Measurements from ENCODE around the gene PRTG. TPM values are rescaled to one million over a fixed set of nuclear protein-coding genes. Genes with fewer than 3 reads are reported as not detected.

The PRTG gene
- total and polyA plus RNA-seq, 2 of the 13 experiments (the other 11 are each of a cell fraction or from before 2014, with no cell fraction given), result 13.2 to 22.3 TPM

DNA sequence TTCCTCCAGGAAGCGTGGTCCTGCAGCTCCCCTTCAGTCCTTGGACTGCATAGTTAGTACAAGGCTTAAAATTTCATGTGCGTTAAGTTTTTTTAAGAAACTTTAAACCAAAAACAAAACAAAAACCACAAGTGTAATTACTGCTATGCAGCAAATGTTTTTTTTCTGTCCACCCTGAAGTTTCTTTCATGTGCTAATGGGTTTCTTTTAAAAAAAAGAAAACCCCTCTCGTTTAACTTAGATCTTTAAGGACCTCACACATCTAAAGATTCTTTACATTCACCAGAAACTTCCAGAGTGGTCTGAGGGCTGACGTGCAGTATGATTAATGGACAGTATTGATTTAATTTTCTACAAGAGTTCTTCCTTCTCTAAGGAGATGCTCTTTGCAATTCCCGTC lies 82.8 kb downstream of the PRTG start:
- no TSS peak for BruUV-seq (replicated peaks)
- Histone ChIP-seq H3K27me3 (ENCODE audit: control insufficient read depth in 1 of 2, insufficient read depth in 2 of 2, low read length in 2 of 2) (no peaks in the 10 kb centered on the region), H3K27ac (ENCODE audit: extremely low read length, insufficient read depth, low read length) (no peak overlapping the region), H3K79me2 (ENCODE audit: insufficient read depth, low read length) (no peaks in the 10 kb centered on the region), H3K4me3 (replicated peaks in 1 of 3; ENCODE audit: insufficient read depth in 1 of 3, low read depth in 2 of 3, low read length in 3 of 3) (no peak overlapping the region), H2AFZ (ENCODE audit: low read length) (no peak overlapping the region), H3K9me3 (ENCODE audit: low read length) (no peaks in the 10 kb centered on the region), H3K4me1 (ENCODE audit: insufficient read depth, low read length) (peaks cover 17% of the 10 kb centered on the region), H4K20me1 (ENCODE audit: insufficient read depth, low read length) (no peaks in the 10 kb centered on the region), H3K36me3 (replicated peaks in 1 of 2; ENCODE audit: control insufficient read depth in 1 of 2, insufficient read depth in 2 of 2, low read length in 2 of 2) (no peaks in the 10 kb centered on the region), H3K9ac (ENCODE audit: insufficient read depth, low read depth, low read length) (no peak overlapping the region), H3K4me2 (ENCODE audit: low read depth, low read length) (no peak overlapping the region)
- WGBS (ENCODE audit: low lambda C conversion rate), result 93% methylated on average over 5 of the region's 5 CpGs
- intact Hi-C loops (cut with micrococcal nuclease; ENCODE audit: unreplicated experiment), result no loop called here
- POLR2A ChIA-PET, result no interaction called here
- in situ Hi-C loops (cut with HindIII; ENCODE audit: extremely low pct_ligation_motif_present, low pct_unique_long_range_greater_than_20kb), result no loop called here
- DNase-seq (ENCODE audit: low spot score) (no peak), FAIRE-seq (no peak), ATAC-seq (no peak)
- CTCF ChIA-PET (ENCODE audit: low intra/inter-chr PET ratio, low total read pairs), result no interaction called here
- TF ChIP-seq, protein P1, sequence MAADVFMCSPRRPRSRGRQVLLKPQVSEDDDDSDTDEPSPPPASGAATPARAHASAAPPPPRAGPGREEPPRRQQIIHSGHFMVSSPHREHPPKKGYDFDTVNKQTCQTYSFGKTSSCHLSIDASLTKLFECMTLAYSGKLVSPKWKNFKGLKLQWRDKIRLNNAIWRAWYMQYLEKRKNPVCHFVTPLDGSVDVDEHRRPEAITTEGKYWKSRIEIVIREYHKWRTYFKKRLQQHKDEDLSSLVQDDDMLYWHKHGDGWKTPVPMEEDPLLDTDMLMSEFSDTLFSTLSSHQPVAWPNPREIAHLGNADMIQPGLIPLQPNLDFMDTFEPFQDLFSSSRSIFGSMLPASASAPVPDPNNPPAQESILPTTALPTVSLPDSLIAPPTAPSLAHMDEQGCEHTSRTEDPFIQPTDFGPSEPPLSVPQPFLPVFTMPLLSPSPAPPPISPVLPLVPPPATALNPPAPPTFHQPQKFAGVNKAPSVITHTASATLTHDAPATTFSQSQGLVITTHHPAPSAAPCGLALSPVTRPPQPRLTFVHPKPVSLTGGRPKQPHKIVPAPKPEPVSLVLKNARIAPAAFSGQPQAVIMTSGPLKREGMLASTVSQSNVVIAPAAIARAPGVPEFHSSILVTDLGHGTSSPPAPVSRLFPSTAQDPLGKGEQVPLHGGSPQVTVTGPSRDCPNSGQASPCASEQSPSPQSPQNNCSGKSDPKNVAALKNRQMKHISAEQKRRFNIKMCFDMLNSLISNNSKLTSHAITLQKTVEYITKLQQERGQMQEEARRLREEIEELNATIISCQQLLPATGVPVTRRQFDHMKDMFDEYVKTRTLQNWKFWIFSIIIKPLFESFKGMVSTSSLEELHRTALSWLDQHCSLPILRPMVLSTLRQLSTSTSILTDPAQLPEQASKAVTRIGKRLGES (CRISPR knock-in tag; IDR thresholded peaks at IDR 0.05; ENCODE audit: borderline replicate concordance), result no peak
- no peak for TF ChIP-seq ATAD3A (CRISPR knock-in tag; IDR thresholded peaks at IDR 0.05)
- TF ChIP-seq NFRKB (IDR thresholded peaks at IDR 0.05), result no peak

GRCh38 chr15:55659481-55659880 lies 83.5 kb downstream of the PRTG start:
- no peak for FAIRE-seq
- POLR2A ChIA-PET, result no interaction called here
- in situ Hi-C loops (cut with HindIII; ENCODE audit: extremely low pct_ligation_motif_present, low pct_unique_long_range_greater_than_20kb), result no loop called here
- TF ChIP-seq ZNF713 (CRISPR knock-in tag; IDR thresholded peaks at IDR 0.05) (no peak), ZNF546 (CRISPR knock-in tag; conservative IDR thresholded peaks at IDR 0.05) (no peak), ZNF501 (CRISPR knock-in tag; IDR thresholded peaks at IDR 0.05) (no peak), RARG (CRISPR knock-in tag; IDR thresholded peaks at IDR 0.05; ENCODE audit: low read depth) (no peak), YEATS2 (CRISPR knock-in tag; IDR thresholded peaks at IDR 0.05; ENCODE audit: borderline replicate concordance) (no peak), MXI1 (IDR thresholded peaks at IDR 0.05; ENCODE audit: borderline replicate concordance, low read depth, low read length) (no peak), GZF1 (CRISPR knock-in tag; IDR thresholded peaks at IDR 0.05) (no peak), ATF1 (CRISPR knock-in tag; IDR thresholded peaks at IDR 0.05) (no peak), SRY (CRISPR knock-in tag; IDR thresholded peaks at IDR 0.05) (no peak), ZNF619 (CRISPR knock-in tag; IDR thresholded peaks at IDR 0.05) (no peak), HNRNPH1 (optimal IDR thresholded peaks at IDR 0.05; ENCODE audit: low read depth, low read length) (no peak), ATF5 (CRISPR knock-in tag; IDR thresholded peaks at IDR 0.05; ENCODE audit: low read depth) (no peak), ZNF644 (CRISPR knock-in tag; IDR thresholded peaks at IDR 0.05; ENCODE audit: low read depth) (no peak), ZNF282 (IDR thresholded peaks at IDR 0.05; ENCODE audit: partially characterized antibody) (no peak)
- TF ChIP-seq, protein P2, sequence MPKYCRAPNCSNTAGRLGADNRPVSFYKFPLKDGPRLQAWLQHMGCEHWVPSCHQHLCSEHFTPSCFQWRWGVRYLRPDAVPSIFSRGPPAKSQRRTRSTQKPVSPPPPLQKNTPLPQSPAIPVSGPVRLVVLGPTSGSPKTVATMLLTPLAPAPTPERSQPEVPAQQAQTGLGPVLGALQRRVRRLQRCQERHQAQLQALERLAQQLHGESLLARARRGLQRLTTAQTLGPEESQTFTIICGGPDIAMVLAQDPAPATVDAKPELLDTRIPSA (CRISPR knock-in tag; IDR thresholded peaks at IDR 0.05; ENCODE audit: borderline replicate concordance), result no peak

More at GRCh38 chr15:55659481-55659880, 83.5 kb downstream of the PRTG start:
- Histone ChIP-seq H3K36me3 (replicated peaks in 1 of 2; ENCODE audit: control insufficient read depth in 1 of 2, insufficient read depth in 2 of 2, low read length in 2 of 2) (no peaks in the 10 kb centered on the region), H3K4me3 (replicated peaks in 1 of 3; ENCODE audit: insufficient read depth in 1 of 3, low read depth in 2 of 3, low read length in 3 of 3) (no peak overlapping the region), H4K20me1 (ENCODE audit: insufficient read depth, low read length) (no peaks in the 10 kb centered on the region), H2AFZ (ENCODE audit: low read length) (no peak overlapping the region), H3K27me3 (ENCODE audit: control insufficient read depth in 1 of 2, insufficient read depth in 2 of 2, low read length in 2 of 2) (no peaks in the 10 kb centered on the region), H3K4me1 (ENCODE audit: insufficient read depth, low read length) (peaks cover 17% of the 10 kb centered on the region), H3K27ac (ENCODE audit: extremely low read length, insufficient read depth, low read length) (no peak overlapping the region), H3K9ac (ENCODE audit: insufficient read depth, low read depth, low read length) (no peak overlapping the region), H3K9me3 (ENCODE audit: low read length) (no peaks in the 10 kb centered on the region), H3K4me2 (ENCODE audit: low read depth, low read length) (no peak overlapping the region), H3K79me2 (ENCODE audit: insufficient read depth, low read length) (no peaks in the 10 kb centered on the region)
- BruUV-seq (replicated peaks), result no TSS peak
- no peak for ATAC-seq
- WGBS (ENCODE audit: low lambda C conversion rate), result 98% methylated on average over 11 of the region's 11 CpGs
- no peak for DNase-seq (ENCODE audit: low spot score)
- CTCF ChIA-PET (ENCODE audit: low intra/inter-chr PET ratio, low total read pairs), result no interaction called here
- intact Hi-C loops (cut with micrococcal nuclease; ENCODE audit: unreplicated experiment), result no loop called here

All from HepG2 (cell line).